ENCODE data around the gene IER5. TPM values are rescaled to one million over a fixed set of nuclear protein-coding genes. Genes with fewer than 3 reads are reported as not detected.
A peak's percentile ranks its signal among the peaks of the same experiment; 100 is the strongest.

The IER5 gene
- total and polyA plus RNA-seq, 9 of the 15 experiments (the other 6 are each of a cell fraction or from before 2014, with no cell fraction given), result 2.4 to 32.1 (median 12.0) TPM

GRCh38 chr1:181133441-181133951 is 45.0 kb downstream of the IER5 start:
- 64% methylated on average over 6 of the region's 6 CpGs for WGBS (ENCODE audit: insufficient coverage, low coverage, missing lambda C conversion rate)
- FAIRE-seq, result no peak
- POLR2A ChIA-PET, result interaction anchor here (0.6 to 2.6 kb wide), 5 partner anchors 9 to 45 kb away, joined by 3 to 10 read pairs (median 5); no protein-coding TSS in a partner anchor

More at GRCh38 chr1:181133441-181133951, 45.0 kb downstream of the IER5 start:
- ATAC-seq, result no peak
- H3K27me3 ChIP-seq (ENCODE audit: control insufficient read depth in 2 of 2, insufficient read depth in 2 of 2, low read length in 2 of 2), result no peaks in the 10 kb centered on the region
- H3K4me2 ChIP-seq (ENCODE audit: insufficient read depth, low read length), result no peak overlapping the region
- no peaks in the 10 kb centered on the region for H3K79me2 ChIP-seq (ENCODE audit: control insufficient read depth, insufficient read depth, low read length)
- peaks cover 51 to 61% of the 10 kb centered on the region in 2 experiments for H3K4me1 ChIP-seq (replicated peaks in 1 of 2; ENCODE audit: control insufficient read depth in 2 of 2, insufficient read depth in 2 of 2, low read length in 2 of 2)
- TF ChIP-seq PRDM10 (IDR thresholded peaks at IDR 0.05; ENCODE audit: partially characterized antibody) (peak; percentile 85), ZNF174 (CRISPR knock-in tag; IDR thresholded peaks at IDR 0.05) (no peak), ESRRA (IDR thresholded peaks at IDR 0.05; ENCODE audit: borderline replicate concordance, low read depth) (peak; percentile 61; the same call in 1 of the 2 replicates), PTTG1 (tag; IDR thresholded peaks at IDR 0.05; ENCODE audit: low read depth) (no peak), E2F6 (IDR thresholded peaks at IDR 0.05; ENCODE audit: borderline replicate concordance in 1 of 2, extremely low read depth in 1 of 2, insufficient read depth in 1 of 2, insufficient read length in 1 of 2, low read depth in 1 of 2, low read length in 1 of 2, poor library complexity in 1 of 2, severe bottlenecking in 1 of 2) (peak in 1 of 2 experiments; percentile 19), L3MBTL2 (IDR thresholded peaks at IDR 0.05) (peak; percentile 59; the same call in 1 of the 2 replicates)
- no peak overlapping the region for H3K4me3 ChIP-seq
- H3K27ac ChIP-seq (ENCODE audit: extremely low read depth, low read depth, low read length), result no peak overlapping the region
- H3K9ac ChIP-seq (ENCODE audit: insufficient read depth in 1 of 2, low read depth in 2 of 2, low read length in 2 of 2), result peak overlapping the region in 1 of 2 experiments; percentile 53; a peak in 1 of 4 replicates
- H3K9me3 ChIP-seq (replicated peaks; ENCODE audit: control insufficient read depth, insufficient read depth, low read depth, low read length), result no peaks in the 10 kb centered on the region
- intact Hi-C loops (cut with micrococcal nuclease), result no loop called here
- DNase-seq (ENCODE audit: extremely low read depth in 1 of 4, low spot score in 3 of 4), result no peak
- no peaks in the 10 kb centered on the region for H3K9me1 ChIP-seq (ENCODE audit: control insufficient read depth, insufficient read depth, low read length)
- CTCF ChIA-PET (ENCODE audit: low intra/inter-chr PET ratio), result interaction anchor here (0.5 kb wide), 1 partner anchor 50 kb away, joined by 3 read pairs; no protein-coding TSS in a partner anchor
- peaks cover 8% of the 10 kb centered on the region for H4K20me1 ChIP-seq (replicated peaks; ENCODE audit: control insufficient read depth, insufficient read depth, low read length)
- H2AFZ ChIP-seq (ENCODE audit: low read depth, low read length), result no peak overlapping the region
- H3K36me3 ChIP-seq (ENCODE audit: control insufficient read depth, insufficient read depth, low read length), result no peaks in the 10 kb centered on the region
- no TSS peak for BruUV-seq (replicated peaks)
- in situ Hi-C loops (cut with MboI), result no loop called here
